Measurements from ENCODE around the gene CDH22.

DNA sequence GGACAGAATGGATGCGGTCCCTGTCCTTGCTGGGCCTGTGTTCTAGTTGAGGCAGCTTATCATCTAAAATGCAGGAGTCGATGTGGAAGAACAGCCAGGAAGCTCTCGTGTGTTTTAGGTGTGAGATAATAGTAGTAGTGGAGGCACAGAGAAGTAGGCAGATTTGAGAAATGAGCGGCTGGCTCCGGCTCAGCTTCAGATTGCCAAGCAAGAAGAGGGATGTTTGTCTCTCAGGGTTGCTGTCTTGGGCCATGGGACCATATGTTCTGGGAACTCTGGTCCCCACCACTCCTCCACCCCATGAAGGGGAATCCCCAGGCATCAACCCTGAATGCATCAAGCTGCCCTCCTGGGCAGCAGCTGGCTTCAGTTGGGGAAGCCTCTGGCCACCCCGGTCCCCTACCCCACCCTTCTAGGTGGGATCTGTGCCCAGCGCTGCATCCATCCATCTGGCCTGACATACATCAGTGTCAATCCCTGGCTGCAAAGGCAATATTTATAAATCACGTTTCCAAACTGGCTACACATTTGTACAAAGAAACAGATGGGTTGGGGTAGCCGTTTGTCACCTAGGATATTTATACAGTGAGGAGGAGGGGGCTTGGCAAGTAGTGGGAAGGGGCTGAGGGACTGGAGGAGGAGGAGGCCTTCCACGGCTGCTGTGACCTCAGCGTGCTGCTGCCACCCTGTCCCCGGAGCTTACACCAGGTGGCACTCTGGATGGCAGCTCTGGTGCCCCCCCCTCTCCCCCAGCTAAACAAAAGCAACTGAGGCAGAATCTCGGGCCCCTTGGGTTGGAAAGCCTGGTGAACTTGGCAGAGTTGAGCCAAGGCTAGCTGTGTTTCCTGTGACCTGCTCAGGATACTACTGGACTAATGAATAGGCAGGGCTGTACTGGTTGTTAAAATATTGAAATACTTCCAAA is 125.8 kb downstream of the CDH22 start:
- TF ChIP-seq, protein P1, sequence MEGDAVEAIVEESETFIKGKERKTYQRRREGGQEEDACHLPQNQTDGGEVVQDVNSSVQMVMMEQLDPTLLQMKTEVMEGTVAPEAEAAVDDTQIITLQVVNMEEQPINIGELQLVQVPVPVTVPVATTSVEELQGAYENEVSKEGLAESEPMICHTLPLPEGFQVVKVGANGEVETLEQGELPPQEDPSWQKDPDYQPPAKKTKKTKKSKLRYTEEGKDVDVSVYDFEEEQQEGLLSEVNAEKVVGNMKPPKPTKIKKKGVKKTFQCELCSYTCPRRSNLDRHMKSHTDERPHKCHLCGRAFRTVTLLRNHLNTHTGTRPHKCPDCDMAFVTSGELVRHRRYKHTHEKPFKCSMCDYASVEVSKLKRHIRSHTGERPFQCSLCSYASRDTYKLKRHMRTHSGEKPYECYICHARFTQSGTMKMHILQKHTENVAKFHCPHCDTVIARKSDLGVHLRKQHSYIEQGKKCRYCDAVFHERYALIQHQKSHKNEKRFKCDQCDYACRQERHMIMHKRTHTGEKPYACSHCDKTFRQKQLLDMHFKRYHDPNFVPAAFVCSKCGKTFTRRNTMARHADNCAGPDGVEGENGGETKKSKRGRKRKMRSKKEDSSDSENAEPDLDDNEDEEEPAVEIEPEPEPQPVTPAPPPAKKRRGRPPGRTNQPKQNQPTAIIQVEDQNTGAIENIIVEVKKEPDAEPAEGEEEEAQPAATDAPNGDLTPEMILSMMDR (conservative IDR thresholded peaks at IDR 0.05 in 1 of 2, IDR thresholded peaks at IDR 0.05 in 1 of 2; ENCODE audit: low read depth in 1 of 2, low read length in 2 of 2), result no peak
- TF ChIP-seq EZH2 (IDR thresholded peaks at IDR 0.05; ENCODE audit: low read length, missing control alignments), result no peak
